Panc1 (cell line): ENCODE results near the gene LYPD6. TPM values are rescaled to one million over a fixed set of nuclear protein-coding genes. Genes with fewer than 3 reads are reported as not detected.

ENCODE experiments used
- ATAC-seq: fragments of 200-7000 bp; cut with Tn5 transposase; 2 replicates; pipeline ENCODE4 v1.9.1; 2020; ENCODE audit warnings: mild to moderate bottlenecking, moderate library complexity
- BruUV-seq: library from RNA; stranded (reverse); fragments of 400-500 nt; replicated peaks from 2 replicates; lab custom pipeline; 2021; lab: Mats Ljungman, UMichigan
- CTCF ChIA-PET: fragments of 300-600 bp; sonication (Branson Sonifier 250); formaldehyde crosslinking; loops from one replicate; lab custom pipeline; 2022; ENCODE audit warnings: antibody characterized with exemption; lab: Charles Lee
- POLR2A ChIA-PET: fragments of 300-600 bp; sonication (Branson Sonifier 250); formaldehyde crosslinking; loops from one replicate; lab custom pipeline; 2022; ENCODE audit warnings: antibody characterized with exemption; lab: Charles Lee
- DNase-seq: peaks from one replicate; pipeline ENCODE4 v3.0.0-alpha.2; 2010; ENCODE audit warnings: low read depth, low spot score
- H3K27ac ChIP-seq: 2 replicates; pipeline ENCODE4 v1.5.1; 2011; ENCODE audit warnings: mild to moderate bottlenecking, low read length, inconsistent platforms
- H3K27me3 ChIP-seq: fragments of 200-500 bp; sonication (Bioruptor generic); 2 replicates; pipeline ENCODE4 v1.6.0; 2014; ENCODE audit warnings: low read length, inconsistent platforms; ENCODE audit not compliant: control insufficient read depth, insufficient read depth
- H3K36me3 ChIP-seq: fragments of 200-500 bp; sonication (Bioruptor generic); 2 replicates; pipeline ENCODE4 v1.5.1; 2014; ENCODE audit warnings: inconsistent platforms, mild to moderate bottlenecking, low read length, moderate library complexity; ENCODE audit not compliant: control insufficient read depth, insufficient read depth
- H3K4me1 ChIP-seq: 2 replicates; pipeline ENCODE4 v1.5.1; 2011; ENCODE audit warnings: inconsistent platforms, mild to moderate bottlenecking, low read length, moderate library complexity; ENCODE audit not compliant: control insufficient read depth, insufficient read depth
- H3K4me3 ChIP-seq, 2 experiments: 2 replicates each; pipeline ENCODE4 v1.5.1; 2011 to 2012; ENCODE audit warnings: low read depth in 2 of 2, low read length in 2 of 2, mild to moderate bottlenecking in 2 of 2, inconsistent platforms in 1 of 2, moderate library complexity in 1 of 2
- H3K9me3 ChIP-seq: fragments of 200-500 bp; sonication (Bioruptor generic); 2 replicates; pipeline ENCODE4 v1.5.1; 2014; ENCODE audit warnings: low read depth, mild to moderate bottlenecking, inconsistent platforms, low read length, moderate library complexity; ENCODE audit not compliant: control insufficient read depth, insufficient read depth
- CTCF ChIP-seq: fragments of 450-650 bp; IDR thresholded peaks from 2 replicates; pipeline ENCODE4 v1.5.1; 2017; ENCODE audit warnings: mild to moderate bottlenecking
- POLR2AphosphoS5 ChIP-seq: IDR thresholded peaks from 2 replicates; pipeline ENCODE4 v1.6.1; 2012; ENCODE audit warnings: mild to moderate bottlenecking, low read depth, low read length, moderate library complexity
- SIN3A ChIP-seq: IDR thresholded peaks from 2 replicates; pipeline ENCODE4 v1.6.1; 2012; ENCODE audit warnings: low read depth, mild to moderate bottlenecking, low read length, moderate library complexity, borderline replicate concordance; ENCODE audit not compliant: insufficient read depth
- TCF7L2 ChIP-seq: IDR thresholded peaks from 2 replicates; pipeline ENCODE4 v1.6.1; 2011; ENCODE audit warnings: mild to moderate bottlenecking, low read depth, low read length, inconsistent platforms
- in situ Hi-C: cut with HindIII; loops from 2 replicates; pipeline ENCODE4 v1.10.0; 2016; ENCODE audit warnings: low sequenced_read_pairs, low pct_unique_long_range_greater_than_20kb
- intact Hi-C: fragments of 100-400 bp; cut with micrococcal nuclease; formaldehyde crosslinking; loops from one replicate; pipeline ENCODE4 v1.10.0; 2022; ENCODE audit not compliant: unreplicated experiment
- total RNA-seq: library from RNA; stranded (reverse); gene quantifications from one replicate; pipeline ENCODE4 v1.2.1, GENCODE V29; 2021; ENCODE audit not compliant: unreplicated experiment
- TF ChIP-seq, protein P1 (sequence below), 2 experiments: IDR thresholded peaks; 2 replicates each; pipeline ENCODE4 v1.6.1; 2011 to 2012; ENCODE audit warnings: low read depth in 2 of 2, control low read depth in 1 of 2, low read length in 1 of 2, mild to moderate bottlenecking in 1 of 2, moderate library complexity in 1 of 2; ENCODE audit not compliant: insufficient read depth in 1 of 2

Gene LYPD6
- total RNA-seq, 1 experiment from 2014 or later: 0.31 TPM

- Histone ChIP-seq H3K27me3 (no peaks in the 10 kb centered on the region), H3K4me3 (no peak overlapping the region), H3K27ac (no peak overlapping the region), H3K36me3 (no peaks in the 10 kb centered on the region), H3K9me3 (no peaks in the 10 kb centered on the region), H3K4me1 (no peaks in the 10 kb centered on the region)
- DNase-seq (no peak), ATAC-seq (no peak)
- in situ Hi-C loops: no loop called here
- intact Hi-C loops: no loop called here
- CTCF ChIA-PET: no interaction called here
- no TSS peak for BruUV-seq
- TF ChIP-seq TCF7L2: no peak
- TF ChIP-seq CTCF: no peak
- TF ChIP-seq, protein P1, sequence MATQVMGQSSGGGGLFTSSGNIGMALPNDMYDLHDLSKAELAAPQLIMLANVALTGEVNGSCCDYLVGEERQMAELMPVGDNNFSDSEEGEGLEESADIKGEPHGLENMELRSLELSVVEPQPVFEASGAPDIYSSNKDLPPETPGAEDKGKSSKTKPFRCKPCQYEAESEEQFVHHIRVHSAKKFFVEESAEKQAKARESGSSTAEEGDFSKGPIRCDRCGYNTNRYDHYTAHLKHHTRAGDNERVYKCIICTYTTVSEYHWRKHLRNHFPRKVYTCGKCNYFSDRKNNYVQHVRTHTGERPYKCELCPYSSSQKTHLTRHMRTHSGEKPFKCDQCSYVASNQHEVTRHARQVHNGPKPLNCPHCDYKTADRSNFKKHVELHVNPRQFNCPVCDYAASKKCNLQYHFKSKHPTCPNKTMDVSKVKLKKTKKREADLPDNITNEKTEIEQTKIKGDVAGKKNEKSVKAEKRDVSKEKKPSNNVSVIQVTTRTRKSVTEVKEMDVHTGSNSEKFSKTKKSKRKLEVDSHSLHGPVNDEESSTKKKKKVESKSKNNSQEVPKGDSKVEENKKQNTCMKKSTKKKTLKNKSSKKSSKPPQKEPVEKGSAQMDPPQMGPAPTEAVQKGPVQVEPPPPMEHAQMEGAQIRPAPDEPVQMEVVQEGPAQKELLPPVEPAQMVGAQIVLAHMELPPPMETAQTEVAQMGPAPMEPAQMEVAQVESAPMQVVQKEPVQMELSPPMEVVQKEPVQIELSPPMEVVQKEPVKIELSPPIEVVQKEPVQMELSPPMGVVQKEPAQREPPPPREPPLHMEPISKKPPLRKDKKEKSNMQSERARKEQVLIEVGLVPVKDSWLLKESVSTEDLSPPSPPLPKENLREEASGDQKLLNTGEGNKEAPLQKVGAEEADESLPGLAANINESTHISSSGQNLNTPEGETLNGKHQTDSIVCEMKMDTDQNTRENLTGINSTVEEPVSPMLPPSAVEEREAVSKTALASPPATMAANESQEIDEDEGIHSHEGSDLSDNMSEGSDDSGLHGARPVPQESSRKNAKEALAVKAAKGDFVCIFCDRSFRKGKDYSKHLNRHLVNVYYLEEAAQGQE (IDR thresholded peaks at IDR 0.05; ENCODE audit: insufficient read depth in 1 of 2, low read depth in 2 of 2, low read length in 1 of 2): no peak
- TF ChIP-seq SIN3A: no peak
- no peak for TF ChIP-seq POLR2AphosphoS5
- POLR2A ChIA-PET: no interaction called here
These were observed 142.7 kb downstream of the LYPD6 start for GRCh38 chr2:149473068-149473467.

DNA sequence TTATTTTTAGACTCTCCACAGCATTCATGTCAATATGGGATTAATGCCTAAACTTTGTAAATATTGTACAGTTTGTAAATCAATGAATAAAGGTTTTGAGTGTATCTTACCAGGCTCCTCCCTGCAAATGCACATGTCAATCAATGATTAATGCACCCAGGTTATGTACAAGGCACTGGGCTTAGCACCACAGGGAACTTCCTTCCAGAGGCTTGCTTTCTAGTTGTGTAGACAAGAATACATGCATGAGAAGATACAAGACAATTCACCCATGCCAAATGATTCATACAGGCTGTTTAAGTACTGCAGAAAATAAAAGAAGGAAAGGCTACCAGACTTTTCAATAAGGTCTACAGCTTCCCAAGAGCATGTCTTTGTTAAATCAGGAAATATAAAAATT is 143.1 kb downstream of the LYPD6 start:
- intact Hi-C loops (no loop called here), in situ Hi-C loops (no loop called here)
- BruUV-seq: no TSS peak
- ChIA-PET POLR2A (no interaction called here), CTCF (no interaction called here)
- H3K9me3 ChIP-seq: no peaks in the 10 kb centered on the region
- no peaks in the 10 kb centered on the region for H3K27me3 ChIP-seq
- H3K27ac ChIP-seq: no peak overlapping the region
- H3K4me3 ChIP-seq: no peak overlapping the region
- no peak for TF ChIP-seq POLR2AphosphoS5
- no peak for TF ChIP-seq SIN3A
- TF ChIP-seq TCF7L2: no peak
- no peak for TF ChIP-seq CTCF
- TF ChIP-seq, protein P1 (IDR thresholded peaks at IDR 0.05; ENCODE audit: insufficient read depth in 1 of 2, low read depth in 2 of 2, low read length in 1 of 2): no peak
- H3K4me1 ChIP-seq: no peaks in the 10 kb centered on the region
- ATAC-seq (no peak), DNase-seq (no peak)
- no peaks in the 10 kb centered on the region for H3K36me3 ChIP-seq
